ENCODE data around the gene VPS41.
"Not testable (repeated sequence)": the region's sequence is repeated elsewhere in the genome, so short reads cannot be mapped to it uniquely, and the experiment has no call there.

Gene VPS41

DNA sequence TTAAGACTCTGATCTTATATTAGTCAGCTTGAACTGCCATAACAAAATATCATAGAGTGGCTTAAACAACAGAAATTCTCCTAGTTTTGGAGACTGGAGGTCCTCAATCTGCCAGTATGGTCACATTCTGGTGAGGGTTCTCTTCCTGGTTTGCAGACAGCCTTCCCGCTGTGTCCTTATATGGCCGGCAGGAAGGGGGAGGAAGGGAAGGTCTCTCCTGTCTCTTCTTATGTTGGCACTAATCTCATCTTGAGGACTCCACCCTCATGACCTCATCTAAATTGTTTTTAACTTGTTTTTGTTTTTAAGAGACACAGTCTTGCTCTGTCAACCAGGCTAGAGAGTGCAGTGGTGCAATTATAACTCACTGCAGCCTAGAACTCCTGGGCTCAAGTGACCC lies 53.1 kb downstream of the VPS41 start:
- TF ChIP-seq, protein P1, sequence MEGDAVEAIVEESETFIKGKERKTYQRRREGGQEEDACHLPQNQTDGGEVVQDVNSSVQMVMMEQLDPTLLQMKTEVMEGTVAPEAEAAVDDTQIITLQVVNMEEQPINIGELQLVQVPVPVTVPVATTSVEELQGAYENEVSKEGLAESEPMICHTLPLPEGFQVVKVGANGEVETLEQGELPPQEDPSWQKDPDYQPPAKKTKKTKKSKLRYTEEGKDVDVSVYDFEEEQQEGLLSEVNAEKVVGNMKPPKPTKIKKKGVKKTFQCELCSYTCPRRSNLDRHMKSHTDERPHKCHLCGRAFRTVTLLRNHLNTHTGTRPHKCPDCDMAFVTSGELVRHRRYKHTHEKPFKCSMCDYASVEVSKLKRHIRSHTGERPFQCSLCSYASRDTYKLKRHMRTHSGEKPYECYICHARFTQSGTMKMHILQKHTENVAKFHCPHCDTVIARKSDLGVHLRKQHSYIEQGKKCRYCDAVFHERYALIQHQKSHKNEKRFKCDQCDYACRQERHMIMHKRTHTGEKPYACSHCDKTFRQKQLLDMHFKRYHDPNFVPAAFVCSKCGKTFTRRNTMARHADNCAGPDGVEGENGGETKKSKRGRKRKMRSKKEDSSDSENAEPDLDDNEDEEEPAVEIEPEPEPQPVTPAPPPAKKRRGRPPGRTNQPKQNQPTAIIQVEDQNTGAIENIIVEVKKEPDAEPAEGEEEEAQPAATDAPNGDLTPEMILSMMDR (IDR thresholded peaks at IDR 0.05; ENCODE audit: control extremely low read depth, extremely low read depth, low read depth, missing control alignments): no peak
- DNase-seq (ENCODE audit: extremely low spot score): no peak
- ChIA-PET CTCF (interaction anchor here (1.0 to 1.8 kb wide), 4 partner anchors 8 to 26 kb away, joined by 3 to 5 read pairs (median 4); no protein-coding TSS in a partner anchor), POLR2A (no interaction called here)

DNA sequence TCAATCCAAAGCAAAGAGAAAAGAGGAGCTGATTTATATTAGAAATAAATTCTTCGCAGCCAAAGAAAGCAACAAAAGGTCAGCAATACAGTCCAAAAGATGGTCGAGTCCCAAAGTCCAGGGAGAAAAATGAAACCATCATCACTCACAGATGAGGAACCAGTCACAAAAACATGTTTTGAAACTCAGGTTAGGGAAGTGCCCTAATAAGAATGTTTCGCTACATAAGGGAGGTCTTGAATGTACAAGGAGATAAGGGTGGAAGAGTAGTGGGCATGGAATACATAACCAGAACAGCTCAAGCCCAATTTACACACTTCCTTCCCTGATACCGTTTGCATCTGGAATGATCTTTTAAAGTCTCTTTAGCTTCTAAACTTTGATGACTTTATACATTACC lies 53.6 kb downstream of the VPS41 start:
- ChIA-PET CTCF (interaction anchor here (0.8 to 1.2 kb wide), 5 partner anchors 7 to 28 kb away, joined by 3 to 4 read pairs (median 3); no protein-coding TSS in a partner anchor), POLR2A (no interaction called here)
- no peak for DNase-seq (ENCODE audit: extremely low spot score)
- TF ChIP-seq, protein P1 (IDR thresholded peaks at IDR 0.05; ENCODE audit: control extremely low read depth, extremely low read depth, low read depth, missing control alignments): no peak

DNA sequence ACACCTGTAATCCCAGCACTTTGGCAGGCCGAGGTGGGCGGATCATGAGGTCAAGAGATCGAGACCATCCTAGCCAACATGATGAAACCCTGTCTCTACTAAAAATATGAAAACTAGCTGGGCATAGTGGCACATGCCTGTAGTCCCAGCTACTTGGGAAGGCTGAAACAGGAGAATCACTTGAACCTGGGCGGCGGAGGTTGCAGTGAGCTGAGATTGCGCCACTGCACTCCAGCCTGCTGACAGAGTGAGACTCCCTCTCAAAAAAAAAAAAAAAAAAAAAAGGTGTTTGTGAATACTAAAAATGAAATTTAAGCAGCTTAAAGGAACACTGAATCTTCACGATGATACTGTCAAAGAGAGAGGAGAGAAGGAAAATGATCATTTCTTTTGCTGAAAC lies 54.0 kb downstream of the VPS41 start:
- CTCF ChIA-PET: interaction anchor here (0.8 to 1.2 kb wide), 3 partner anchors 12 to 28 kb away, joined by 3 read pairs; no protein-coding TSS in a partner anchor
- POLR2A ChIA-PET; DNase-seq (ENCODE audit: extremely low spot score): not testable (repeated sequence)

DNA sequence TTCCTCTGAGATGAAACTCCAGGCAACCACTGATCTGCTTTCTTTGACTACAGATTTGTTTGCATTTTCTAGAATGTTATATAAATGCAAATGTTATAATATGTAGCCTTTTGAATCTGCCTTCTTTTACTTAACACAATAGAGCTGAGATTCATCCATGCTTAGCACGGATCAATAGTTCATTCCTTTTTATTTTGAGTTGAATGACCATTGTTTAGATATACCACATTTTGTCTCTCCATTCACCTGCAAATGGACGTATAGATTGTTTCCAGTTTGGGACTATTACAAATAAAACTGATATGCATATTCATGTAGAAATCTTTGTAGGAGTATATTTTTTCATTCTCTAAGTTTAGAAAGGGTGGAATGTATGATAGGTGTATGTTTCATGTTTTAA lies 57.7 kb downstream of the VPS41 start:
- no peak for DNase-seq (ENCODE audit: extremely low spot score)
- ChIA-PET CTCF (interaction anchor here (1.9 kb wide), 1 partner anchor 9 kb away, joined by 4 read pairs; no protein-coding TSS in a partner anchor), POLR2A (no interaction called here)
- TF ChIP-seq, protein P1 (IDR thresholded peaks at IDR 0.05; ENCODE audit: control extremely low read depth, extremely low read depth, low read depth, missing control alignments): no peak

DNA sequence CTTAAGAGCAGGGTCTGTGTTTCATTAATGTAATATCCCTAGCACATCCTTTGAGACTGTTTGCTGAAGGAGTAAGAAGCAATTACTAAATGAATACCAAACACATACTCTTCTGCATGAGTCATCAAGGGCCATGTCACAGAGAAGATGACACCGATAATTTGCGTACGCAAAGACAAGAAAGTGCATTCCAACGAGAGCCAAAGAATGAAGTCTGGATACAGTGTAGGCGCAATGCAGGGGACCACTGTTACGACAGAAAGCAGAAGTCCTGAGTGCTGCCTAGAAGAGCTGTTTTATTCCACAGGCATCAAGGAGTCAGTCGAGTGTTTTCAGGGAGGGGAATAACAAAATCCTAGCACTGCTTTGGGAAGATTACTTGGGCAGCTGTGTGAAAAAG lies 62.7 kb downstream of the VPS41 start:
- POLR2A ChIA-PET: no interaction called here
- CTCF ChIA-PET: interaction anchor here (1.6 kb wide), 1 partner anchor 28 kb away, joined by 3 read pairs; no protein-coding TSS in a partner anchor
- TF ChIP-seq, protein P1 (IDR thresholded peaks at IDR 0.05; ENCODE audit: control extremely low read depth, extremely low read depth, low read depth, missing control alignments): no peak
- no peak for DNase-seq (ENCODE audit: extremely low spot score)

DNA sequence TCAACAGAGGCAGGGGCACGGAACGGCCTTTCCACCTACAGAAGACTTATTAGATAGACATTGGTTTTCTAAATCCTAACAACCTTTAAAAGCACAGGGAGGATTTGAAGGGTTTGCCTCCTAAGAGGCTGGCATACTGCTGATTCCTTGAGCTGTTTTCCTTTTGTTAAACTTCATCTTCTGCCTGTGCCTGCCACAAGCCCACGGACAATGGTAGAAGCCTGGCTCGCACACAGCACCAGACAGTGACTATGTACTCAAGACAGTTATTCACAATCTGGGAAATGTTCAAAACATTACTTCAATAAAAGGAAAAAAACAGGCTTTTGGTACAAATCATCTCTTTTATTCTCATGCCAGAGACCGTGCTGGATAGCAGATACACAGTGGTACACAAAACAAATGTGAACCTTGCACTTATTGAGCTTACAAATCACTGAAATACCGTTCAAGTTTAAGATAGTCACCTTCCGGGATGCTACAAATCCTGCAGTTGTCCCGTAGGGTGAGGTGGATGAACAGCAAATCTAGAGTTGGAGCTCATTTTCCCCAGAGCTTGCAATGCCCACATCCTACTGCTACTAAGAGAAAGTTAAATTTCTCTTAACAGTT lies 63.9 kb downstream of the VPS41 start:
- ChIA-PET POLR2A (no interaction called here), CTCF (interaction anchor here (1.0 to 1.5 kb wide), 3 partner anchors 15 to 27 kb away, joined by 3 read pairs; no protein-coding TSS in a partner anchor)
- no peak for DNase-seq (ENCODE audit: extremely low spot score)
- TF ChIP-seq, protein P1 (IDR thresholded peaks at IDR 0.05; ENCODE audit: control extremely low read depth, extremely low read depth, low read depth, missing control alignments): no peak

DNA sequence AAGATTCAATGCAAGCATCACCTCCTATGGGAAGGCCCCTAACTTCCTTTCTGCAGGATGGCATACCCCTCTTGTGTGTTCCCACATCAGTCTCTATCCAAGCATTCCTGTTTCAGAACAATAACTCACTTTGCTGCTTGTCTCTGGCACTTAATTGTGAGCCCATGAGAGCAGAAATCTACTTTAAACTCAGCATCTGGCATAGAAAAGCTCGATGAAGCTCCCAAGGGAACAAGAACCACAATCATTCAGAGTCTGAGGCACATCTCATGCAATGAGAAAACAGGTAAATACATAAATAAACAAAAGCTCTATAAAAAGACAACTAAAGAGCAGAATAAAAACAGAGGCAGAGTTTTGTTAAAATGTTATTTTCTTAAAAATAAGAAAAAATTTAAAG lies 66.2 kb downstream of the VPS41 start:
- ChIA-PET POLR2A (no interaction called here), CTCF (interaction anchor here (1.2 to 1.7 kb wide), 4 partner anchors 11 to 53 kb away, joined by 3 to 4 read pairs (median 3); no protein-coding TSS in a partner anchor)
- TF ChIP-seq, protein P1 (IDR thresholded peaks at IDR 0.05; ENCODE audit: control extremely low read depth, extremely low read depth, low read depth, missing control alignments): no peak
- DNase-seq (ENCODE audit: extremely low spot score): no peak

All from GM10248 (cell line).